NCI-H345 treated with DMSO at 0.1 percent for 48 hours (cell line): ENCODE measurements around the gene PAN2.
A peak's percentile ranks its signal among the peaks of the same experiment; 100 is the strongest.
"Not testable (repeated sequence)": the region's sequence is repeated elsewhere in the genome, so short reads cannot be mapped to it uniquely, and the experiment has no call there.

Experiments
- DNase-seq: peaks from one replicate; lab custom pipeline; 2025; ENCODE audit not compliant: unreplicated experiment; lab: John Stamatoyannopoulos, UW

Gene PAN2

GRCh38 chr12:56333679-56334489 lies at the start of gene PAN2:
Gene PAN2 (minus strand): TSS chr12:56334000. CDS start chr12:56333094, 906 bp downstream.
- DNase-seq = peak; percentile 91

GRCh38 chr12:56382611-56383010 lies 48.8 kb upstream of the PAN2 start:
- no peak for DNase-seq

GRCh38 chr12:56377989-56378316 lies 44.2 kb upstream of the PAN2 start:
- DNase-seq = no peak

GRCh38 chr12:56377310-56377988 lies 43.6 kb upstream of the PAN2 start:
- no peak for DNase-seq

- no peak for DNase-seq
Observed at GRCh38 chr12:56375598-56376434, 42.0 kb upstream of the PAN2 start.

- no peak for DNase-seq
Observed at GRCh38 chr12:56374726-56375597, 41.2 kb upstream of the PAN2 start.

GRCh38 chr12:56373515-56373914 lies 39.7 kb upstream of the PAN2 start:
- DNase-seq = no peak

GRCh38 chr12:56366948-56367347 lies 33.1 kb upstream of the PAN2 start:
- no peak for DNase-seq

- no peak for DNase-seq
Observed at GRCh38 chr12:56362130-56363059, 28.6 kb upstream of the PAN2 start, which contains the start of gene APOF. Gene APOF (minus strand): TSS chr12:56362857. CDS start chr12:56362745, 112 bp downstream.

GRCh38 chr12:56361487-56362129 lies 27.8 kb upstream of the PAN2 start:
- no peak for DNase-seq

- peak; percentile 98 for DNase-seq
Observed at GRCh38 chr12:56359851-56360767, 26.3 kb upstream of the PAN2 start, which contains the start of gene STAT2. Gene STAT2 (minus strand): TSS chr12:56360107. CDS start chr12:56356571, 3,536 bp downstream.

- no peak for DNase-seq
Observed at GRCh38 chr12:56358836-56359532, 25.2 kb upstream of the PAN2 start.

GRCh38 chr12:56351325-56351724 lies 17.5 kb upstream of the PAN2 start:
- DNase-seq = no peak

GRCh38 chr12:56350662-56351061 lies 16.9 kb upstream of the PAN2 start:
- DNase-seq = no peak

- DNase-seq = no peak
Observed at GRCh38 chr12:56348776-56349175, 15.0 kb upstream of the PAN2 start.

GRCh38 chr12:56347255-56347654 lies 13.5 kb upstream of the PAN2 start:
- DNase-seq = not testable (repeated sequence)

GRCh38 chr12:56346675-56347074 lies 12.9 kb upstream of the PAN2 start:
- no peak for DNase-seq
